HepG2 (cell line): Measurements from ENCODE around the gene PGS1. TPM values are rescaled to one million over a fixed set of nuclear protein-coding genes. Genes with fewer than 3 reads are reported as not detected.

ENCODE experiments used
- CTCF ChIP-seq: sonication (generic); formaldehyde crosslinking; IDR thresholded peaks from 2 replicates; pipeline ENCODE4 v1.5.0; 2020; ENCODE audit warnings: mild to moderate bottlenecking, missing genetic modification reagents, moderate library complexity
- NFIC ChIP-seq: IDR thresholded peaks from 2 replicates; pipeline ENCODE4 v1.6.1; 2012; ENCODE audit warnings: mild to moderate bottlenecking, low read length, inconsistent platforms
- SRSF1 ChIP-seq: fragments of 200-400 bp; formaldehyde crosslinking; optimal IDR thresholded peaks from 2 replicates; pipeline ENCODE3; 2017; ENCODE audit warnings: mild to moderate bottlenecking, low read depth, low read length, moderate library complexity
- TFDP1 ChIP-seq: IDR thresholded peaks from 2 replicates; pipeline ENCODE4 v1.6.1; 2016; ENCODE audit warnings: missing compliant biosample characterization, missing genetic modification reagents, borderline replicate concordance
- ZBTB44 ChIP-seq: sonication (generic); formaldehyde crosslinking; IDR thresholded peaks from 2 replicates; pipeline ENCODE4 v1.4.0; 2020; ENCODE audit warnings: missing genetic modification reagents
- ZNF552 ChIP-seq: sonication (generic); formaldehyde crosslinking; IDR thresholded peaks from 2 replicates; pipeline ENCODE4 v1.9.0; 2022; ENCODE audit warnings: missing genetic modification reagents, mild to moderate bottlenecking, borderline replicate concordance
- ZNF576 ChIP-seq: sonication (generic); formaldehyde crosslinking; IDR thresholded peaks from 2 replicates; pipeline ENCODE4 v1.4.0; 2020; ENCODE audit warnings: mild to moderate bottlenecking, missing genetic modification reagents
- ZNF672 ChIP-seq: sonication (generic); formaldehyde crosslinking; IDR thresholded peaks from 2 replicates; pipeline ENCODE4 v1.8.1; 2022; ENCODE audit warnings: missing genetic modification reagents
- ZNF749 ChIP-seq: sonication (generic); formaldehyde crosslinking; IDR thresholded peaks from 2 replicates; pipeline ENCODE4 v1.8.0; 2022; ENCODE audit warnings: mild to moderate bottlenecking, missing genetic modification reagents, moderate library complexity, borderline replicate concordance
- ZNF777 ChIP-seq: sonication (generic); formaldehyde crosslinking; IDR thresholded peaks from 2 replicates; pipeline ENCODE4 v1.4.0; 2020; ENCODE audit warnings: missing genetic modification reagents
- ZNF839 ChIP-seq: sonication (generic); formaldehyde crosslinking; IDR thresholded peaks from 2 replicates; pipeline ENCODE4 v1.4.0; 2020; ENCODE audit warnings: missing genetic modification reagents, mild to moderate bottlenecking, borderline replicate concordance
- polyA plus RNA-seq, 8 experiments: library from polyadenylated mRNA; depleted of rRNA in 3 of 8; stranded (reverse) in 7 of 8; unstranded in 1 of 8; fragments of >200 nt; fragmentation: Illumina TruSeq in 4 of 8; extraction: Trizol in 4 of 8; gene quantifications; 2 replicates each; pipeline versions ENCODE4 v1.2.1 to v1.2.3, GENCODE V29; 2011 to 2016; ENCODE audit warnings: low read depth in 4 of 8, missing spikeins in 1 of 8, mixed read lengths in 1 of 8; ENCODE audit not compliant: insufficient read depth in 1 of 8
- total RNA-seq, 5 experiments: library from RNA; depleted of rRNA; stranded (reverse); fragments of >200 nt; fragmentation: Illumina TruSeq; extraction: Trizol; gene quantifications; 2 replicates each; pipeline ENCODE4 v1.2.3, GENCODE V29; 2016; ENCODE audit warnings: low read depth in 1 of 5

Gene PGS1
- total and polyA plus RNA-seq, 2 of the 13 experiments (the other 11 are each of a cell fraction or from before 2014, with no cell fraction given) = 25.9 to 31.5 TPM

GRCh38 chr17:78393575-78393974, 15.1 kb downstream of the PGS1 start (continued):
- TF ChIP-seq CTCF (CRISPR knock-in tag) (no peak), NFIC (no peak), ZNF552 (CRISPR knock-in tag) (no peak), ZNF777 (no peak), ZNF749 (CRISPR knock-in tag) (no peak), SRSF1 (no peak), ZNF576 (CRISPR knock-in tag) (no peak), ZNF672 (CRISPR knock-in tag) (no peak), ZBTB44 (CRISPR knock-in tag) (no peak), TFDP1 (CRISPR knock-in tag) (no peak), ZNF839 (CRISPR knock-in tag) (no peak)
- TF ChIP-seq, all 625 proteins: peak for 0
